ENCODE results near the gene PXMP2.

PXMP2 gene

DNA sequence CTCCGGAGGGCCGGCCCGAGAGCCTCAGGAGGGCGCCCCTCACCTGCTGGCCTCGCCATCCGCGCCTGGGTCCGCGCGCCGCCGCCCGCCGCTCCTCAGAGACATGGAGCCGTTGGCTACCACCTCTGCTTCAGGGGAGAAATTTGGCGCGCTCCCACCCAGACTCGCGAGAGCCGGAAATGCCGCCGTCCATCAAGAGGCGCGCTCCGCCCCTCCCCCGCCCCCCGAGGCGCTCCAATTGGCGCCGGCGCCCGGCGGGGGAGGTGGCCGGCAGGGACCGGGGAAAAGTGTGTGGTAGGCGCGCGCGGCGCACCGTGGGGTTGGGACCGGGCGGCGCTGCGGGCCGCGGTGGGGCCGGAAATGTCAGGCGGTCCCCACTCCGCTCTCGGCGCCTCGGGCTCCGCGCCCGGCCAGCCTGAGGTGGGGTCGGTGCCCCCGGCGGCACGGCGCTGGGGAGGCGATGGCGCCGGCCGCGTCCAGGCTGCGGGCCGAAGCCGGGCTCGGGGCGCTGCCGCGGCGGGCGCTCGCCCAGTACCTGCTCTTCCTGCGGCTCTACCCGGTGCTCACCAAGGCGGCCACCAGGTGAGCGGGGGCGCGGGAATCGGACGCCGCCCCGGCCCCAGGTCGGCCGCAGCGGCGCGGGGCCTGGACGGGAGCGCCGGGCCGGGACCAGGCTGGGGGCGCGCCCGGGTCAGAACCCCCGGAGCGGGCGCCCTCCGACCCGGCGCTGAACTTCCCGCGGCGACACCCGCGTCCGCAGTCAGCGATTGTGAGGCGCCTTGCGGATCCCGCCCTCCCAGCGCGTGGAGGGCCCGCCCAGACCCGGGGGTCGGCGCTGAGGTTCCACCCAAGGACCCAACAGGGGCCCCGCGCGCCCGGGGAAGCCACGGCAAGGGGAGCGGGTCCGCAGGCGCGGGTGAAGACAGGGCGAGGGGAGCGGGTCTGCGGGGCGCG, at the start of gene PXMP2, which contains the start of gene POLE:
Gene PXMP2, plus strand, starts transcription at position 377 of the 954 bp plus-strand sequence. Its CDS starts 84 bp downstream, at position 461.
Gene POLE, minus strand, starts transcription at position 132 of the 954 bp plus-strand sequence. Its CDS starts 27 bp downstream, at position 105.
- peak; percentile 86 to 88 for DNase-seq (ENCODE audit: low read depth in 2 of 2)

DNA sequence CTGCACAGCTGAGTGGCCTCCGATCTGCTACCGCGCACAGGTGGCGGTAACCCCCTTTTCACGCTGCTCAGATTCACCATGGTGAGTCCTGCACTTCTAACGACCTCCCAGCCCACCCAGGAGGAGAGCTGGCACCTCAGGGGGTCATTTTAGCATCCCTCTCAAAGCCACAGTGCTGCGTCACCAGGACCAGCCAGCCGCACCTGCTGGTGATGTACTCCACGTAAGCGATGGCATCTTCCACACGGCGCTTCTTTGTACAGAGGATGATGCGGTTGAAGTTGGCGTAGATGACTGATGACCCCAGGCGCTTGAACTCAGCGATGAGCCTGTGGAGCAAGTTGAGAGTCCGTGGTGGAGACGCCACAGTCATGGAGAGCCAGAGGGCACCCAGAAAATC, 49.6 kb upstream of the PXMP2 start:
- no peak for DNase-seq (ENCODE audit: low read depth in 2 of 2)

DNA sequence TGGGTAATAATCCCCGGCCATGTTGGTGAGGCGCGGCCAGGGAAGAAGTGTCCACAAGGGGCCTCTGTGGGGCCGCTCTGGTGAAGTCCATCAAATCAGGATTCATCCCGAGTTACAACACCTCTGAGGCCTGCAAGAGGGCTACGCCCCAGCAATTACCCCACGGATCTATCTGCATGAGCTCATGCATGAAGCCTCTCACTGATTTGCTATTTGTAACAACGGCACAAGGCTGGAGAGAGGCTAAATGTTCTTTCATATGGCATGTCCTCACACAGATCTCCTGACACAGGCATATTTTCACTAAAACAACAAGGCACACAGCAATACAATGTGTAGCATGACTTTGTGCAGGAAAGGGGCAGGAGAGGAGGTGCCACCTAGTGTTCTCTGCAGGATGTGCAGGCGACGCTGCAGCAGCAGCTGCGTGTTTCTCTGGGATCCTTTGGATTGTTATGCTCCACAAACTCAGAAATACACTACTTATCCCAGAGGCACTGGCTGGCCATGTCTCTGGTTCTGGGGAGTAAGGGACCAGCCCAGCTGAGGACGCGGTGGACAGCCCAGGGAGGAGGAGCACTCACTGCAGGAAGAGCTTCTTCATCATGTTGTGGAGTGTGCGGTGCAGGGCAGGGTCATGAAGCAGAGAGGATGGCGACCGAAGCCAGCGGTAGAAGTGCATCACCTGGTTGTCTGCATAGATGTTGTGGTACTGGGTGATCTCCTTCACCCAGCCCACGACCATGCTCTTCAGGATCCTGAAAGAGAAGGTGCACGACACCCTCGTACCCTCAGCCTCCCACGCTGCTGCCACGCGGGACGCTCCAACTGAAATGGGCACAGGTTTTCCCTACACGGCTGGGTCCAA, 48.6 kb upstream of the PXMP2 start:
- DNase-seq (ENCODE audit: low read depth in 2 of 2), result no peak

DNA sequence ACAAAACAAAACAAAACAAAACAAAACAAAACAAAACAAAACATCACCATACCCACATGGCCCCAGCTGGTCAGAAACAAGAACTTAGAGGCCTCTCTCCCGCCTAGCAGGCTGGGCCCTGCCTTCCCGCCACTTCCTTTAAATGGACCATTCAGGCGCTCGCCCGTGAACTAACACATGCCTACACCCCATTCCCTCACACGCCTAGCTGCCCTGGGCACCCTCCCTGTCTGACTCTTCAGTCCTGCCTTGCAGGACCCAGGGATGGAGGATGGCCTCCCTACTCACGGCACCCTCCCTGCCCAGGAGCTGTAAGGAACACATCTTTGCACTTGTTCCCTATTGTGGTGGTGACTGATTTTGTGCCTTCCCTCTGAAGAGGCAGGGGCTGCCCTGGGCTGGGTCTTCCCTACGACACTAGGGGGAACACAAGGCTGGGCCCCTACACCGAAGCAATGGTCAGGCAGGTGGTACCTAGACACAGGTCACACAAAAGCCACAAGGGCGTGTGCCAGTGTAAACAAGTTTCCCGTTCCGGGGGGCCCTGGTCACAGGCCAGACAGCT, 47.3 kb upstream of the PXMP2 start:
- DNase-seq (ENCODE audit: low read depth in 2 of 2), result no peak

DNA sequence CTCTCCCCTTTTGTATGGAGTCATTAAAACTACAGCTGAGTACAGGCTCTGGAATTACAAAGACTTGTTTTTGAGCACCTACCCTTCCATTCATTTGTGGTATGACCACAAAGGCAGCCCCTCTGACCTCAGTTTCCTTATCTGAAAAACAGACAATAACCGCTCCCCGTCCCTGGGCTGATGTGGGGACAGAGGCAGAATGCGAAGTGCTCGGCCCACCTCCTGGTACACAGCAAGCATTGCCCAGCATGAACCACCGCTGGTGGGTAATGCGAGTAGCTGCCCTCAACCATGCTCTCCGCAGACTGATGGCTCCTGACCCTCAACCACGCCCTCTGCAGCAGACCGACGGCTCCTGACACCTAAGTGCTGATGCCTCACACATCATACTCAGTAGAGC, 46.5 kb upstream of the PXMP2 start:
- no peak for DNase-seq (ENCODE audit: low read depth in 2 of 2)

DNA sequence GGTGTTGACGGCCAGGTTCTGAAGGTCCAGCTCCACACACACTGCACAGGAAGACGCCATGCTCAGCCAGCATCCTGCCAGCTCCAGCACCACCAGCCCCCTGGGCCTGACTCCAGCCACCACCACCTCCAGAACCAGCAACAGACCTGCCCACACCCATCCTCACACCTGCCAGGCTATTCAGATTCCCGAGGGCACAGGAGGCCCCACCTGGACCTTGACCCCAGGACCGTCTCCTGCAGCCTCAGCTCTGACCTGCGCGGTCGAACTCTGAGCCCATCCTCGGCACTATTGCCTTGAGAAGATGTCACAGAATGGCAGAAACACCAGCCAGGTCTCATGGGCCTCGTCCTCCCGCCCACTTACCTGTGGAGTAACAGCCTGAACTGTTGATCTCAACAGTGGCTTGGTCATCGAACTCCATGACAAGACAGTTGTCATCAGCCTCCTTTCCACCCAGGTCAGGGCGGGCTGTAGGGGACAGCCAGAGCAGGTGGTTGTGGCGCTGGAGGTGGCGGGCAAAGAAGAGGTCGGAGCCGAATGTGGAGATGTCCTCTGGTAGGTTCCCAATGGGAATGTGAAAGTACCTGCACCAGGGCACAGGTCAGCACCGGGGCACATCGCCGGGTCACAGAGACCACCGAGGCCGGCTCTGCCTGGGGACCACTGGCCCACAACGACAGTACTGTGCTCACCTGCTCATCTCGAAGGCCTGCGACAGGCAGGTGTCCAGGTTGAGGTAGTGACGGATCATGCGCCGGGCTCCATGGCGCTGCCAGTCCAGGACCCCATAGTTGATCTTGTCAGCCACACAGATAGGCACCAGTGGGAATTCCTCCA, 45.4 kb upstream of the PXMP2 start:
- no peak for DNase-seq (ENCODE audit: low read depth in 2 of 2)

DNA sequence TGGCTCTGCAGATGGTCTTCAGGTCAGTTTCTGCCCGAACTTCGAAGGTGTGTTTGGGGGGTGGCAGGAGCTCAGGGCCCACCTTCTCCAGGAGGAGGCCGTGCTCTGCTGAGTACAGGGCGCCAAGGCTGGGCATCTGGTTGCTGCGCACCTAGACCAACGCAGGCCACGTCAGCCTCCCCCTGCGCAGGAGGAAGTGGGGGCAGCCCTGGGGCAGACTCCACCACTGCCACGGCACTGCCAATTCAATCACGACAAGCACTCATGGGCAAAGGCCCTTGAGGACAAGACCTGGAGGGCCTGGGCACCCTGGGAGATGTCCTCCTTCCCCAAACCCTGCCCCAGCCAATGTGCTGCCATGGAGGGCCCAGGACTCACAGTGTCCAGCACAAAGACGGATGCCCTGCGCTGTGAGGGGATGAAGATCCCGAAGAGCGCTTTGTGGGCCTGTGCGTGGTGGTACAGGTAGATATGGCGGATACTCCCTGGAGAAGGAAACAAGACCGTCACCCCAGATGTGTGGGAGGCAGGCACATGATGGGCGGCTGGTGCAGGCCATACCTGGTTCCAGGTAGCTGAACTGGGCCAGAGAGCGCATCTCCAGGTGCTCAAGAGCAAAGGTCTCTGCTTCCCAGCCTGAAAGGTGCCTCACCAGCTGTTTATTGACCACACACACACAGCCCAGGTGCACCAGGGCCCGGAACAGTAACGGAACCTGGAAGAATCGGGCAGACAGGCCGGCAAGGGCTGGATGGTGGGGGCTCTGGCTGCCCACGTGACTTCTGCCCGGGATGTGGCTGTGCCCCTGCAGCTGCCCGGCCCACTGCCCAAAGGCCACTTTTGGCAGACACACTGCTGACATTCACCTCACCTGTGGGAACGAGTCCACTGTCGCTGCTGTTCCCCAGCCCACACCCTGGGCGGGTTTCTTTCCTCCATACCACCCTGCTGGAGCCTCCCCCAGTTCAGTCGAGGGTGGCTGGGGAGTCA, 44.2 kb upstream of the PXMP2 start:
- no peak for DNase-seq (ENCODE audit: low read depth in 2 of 2)

DNA sequence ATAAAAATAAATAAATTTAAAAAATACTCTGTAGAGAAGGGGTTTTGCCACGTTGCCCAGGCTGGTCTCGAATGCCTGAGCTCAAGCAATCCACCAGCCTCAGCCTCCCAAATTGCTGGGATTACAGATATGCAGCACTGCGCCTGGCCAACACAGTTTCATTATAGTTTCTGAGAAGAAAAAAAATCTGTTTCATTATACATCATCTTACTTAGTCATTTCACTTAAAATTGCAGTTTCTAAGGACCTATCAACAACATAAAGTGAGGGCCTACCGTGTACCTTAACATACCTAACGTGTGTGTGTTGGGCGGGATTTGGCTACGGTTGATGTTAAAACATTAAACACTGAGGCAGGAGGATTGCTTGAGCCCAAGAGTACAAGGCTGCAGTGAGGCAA, 40.5 kb upstream of the PXMP2 start:
- DNase-seq (ENCODE audit: low read depth in 2 of 2), result no peak

DNA sequence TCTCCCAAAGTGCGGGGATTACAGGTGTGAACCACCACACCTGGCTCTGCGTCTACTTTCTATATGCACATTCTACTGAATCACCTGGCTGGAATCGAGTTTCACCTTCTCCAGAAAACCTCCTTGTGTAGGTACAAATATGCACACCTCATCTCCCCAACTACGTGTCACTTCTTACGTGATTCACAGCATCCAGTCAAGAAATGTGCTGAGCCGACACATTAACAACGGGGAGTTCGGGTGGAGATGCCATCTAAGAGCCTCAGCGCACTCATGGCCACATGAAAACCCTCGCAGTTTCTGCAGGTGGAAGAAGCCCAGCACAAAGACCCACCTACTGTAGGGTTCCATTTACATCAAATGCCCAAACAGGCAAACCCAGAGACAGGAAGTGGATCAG, 39.5 kb upstream of the PXMP2 start:
- DNase-seq (ENCODE audit: low read depth in 2 of 2), result no peak

DNA sequence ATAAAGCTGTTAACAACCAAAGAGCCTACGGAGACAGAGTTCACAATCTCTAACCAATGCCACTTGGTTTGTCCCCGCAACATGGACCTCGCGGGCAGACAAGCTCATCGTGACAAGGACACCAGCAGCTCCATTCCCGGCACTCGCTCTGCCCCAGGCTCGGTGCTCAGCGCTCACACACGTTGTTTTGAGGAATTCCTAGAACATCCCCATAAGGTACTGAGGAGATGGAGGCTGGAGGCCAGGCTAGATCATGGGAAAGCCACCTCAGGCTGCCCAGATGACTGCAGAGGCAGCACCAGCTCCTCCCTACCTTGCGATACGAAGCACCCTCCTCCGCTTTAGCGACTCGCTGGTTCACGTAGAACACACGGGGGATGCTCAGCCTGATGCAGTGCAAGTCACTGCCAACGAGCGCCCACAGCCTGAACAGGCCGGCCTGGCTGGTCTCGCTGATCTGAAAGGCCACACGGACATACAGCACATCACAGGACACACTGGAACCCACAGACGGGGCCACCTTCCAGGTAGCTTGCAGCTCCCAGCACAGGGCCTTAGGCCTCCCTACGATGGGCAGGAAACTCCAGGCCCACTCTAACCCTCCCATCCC, 38.7 kb upstream of the PXMP2 start:
- DNase-seq (ENCODE audit: low read depth in 2 of 2), result no peak

DNA sequence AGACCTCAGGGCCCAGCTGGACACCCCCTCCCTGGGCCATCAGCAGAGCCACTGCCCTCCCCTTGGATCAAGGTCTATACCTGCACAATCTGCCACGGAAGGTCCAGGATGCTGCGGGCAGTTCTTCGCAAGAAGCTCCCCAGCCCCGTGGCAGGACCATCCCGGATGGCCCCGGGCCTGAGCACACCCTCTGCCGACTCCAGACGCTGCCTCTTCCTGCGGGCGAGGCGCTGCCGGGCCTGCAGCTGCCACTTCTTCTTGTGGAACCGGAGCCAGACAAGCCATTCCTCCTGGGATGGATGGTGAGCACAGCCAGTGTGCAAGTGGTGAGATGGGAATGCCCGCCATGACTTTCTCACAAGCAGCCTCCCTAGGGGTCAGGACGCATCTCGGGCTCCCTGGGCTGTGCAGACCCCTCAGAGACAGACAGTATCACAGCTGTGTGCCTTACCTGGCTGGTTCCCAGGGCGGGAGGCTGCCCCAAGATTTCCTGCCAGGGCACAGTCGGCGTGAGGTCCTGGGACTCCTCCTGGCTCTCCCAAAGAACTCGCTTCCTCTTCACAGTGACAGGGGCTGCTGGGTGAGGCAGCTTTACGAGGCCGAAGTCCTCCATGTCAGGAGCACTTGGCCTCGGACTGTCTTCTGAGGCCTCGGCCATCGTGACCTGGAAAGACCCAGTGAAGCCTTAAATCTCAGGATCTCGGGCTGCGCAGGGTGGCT, 38.0 kb upstream of the PXMP2 start:
- no peak for DNase-seq (ENCODE audit: low read depth in 2 of 2)

DNA sequence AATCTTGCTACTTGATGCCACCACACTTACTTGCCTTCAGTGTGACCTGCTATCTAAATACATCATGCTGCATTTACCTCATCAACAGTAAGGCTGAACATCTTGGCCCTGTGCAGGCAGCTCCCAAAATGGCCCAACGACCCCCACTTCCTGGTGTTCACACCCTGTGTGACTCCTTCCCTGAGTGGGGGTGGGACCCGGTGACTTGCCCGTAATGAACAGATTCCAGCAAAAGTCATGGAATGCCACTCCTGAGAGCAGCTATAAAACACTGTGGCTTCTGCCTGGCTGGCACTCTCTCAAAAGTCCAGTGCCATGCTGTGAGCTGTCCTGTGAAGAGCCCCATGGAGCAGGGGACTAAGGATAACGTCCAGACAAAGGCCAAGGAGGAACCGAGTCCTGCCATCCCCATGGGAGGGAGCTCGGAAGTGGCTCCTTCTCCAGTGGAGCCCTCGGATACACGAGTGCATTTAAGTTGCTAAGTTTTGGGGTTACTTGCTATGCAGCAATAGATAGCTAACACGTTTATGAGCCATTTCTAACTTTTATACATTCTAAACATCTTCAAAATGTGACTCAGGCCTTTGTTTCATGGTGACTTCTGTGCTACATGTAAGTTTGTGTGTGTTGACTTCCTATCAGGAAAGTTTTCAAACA, 35.8 kb upstream of the PXMP2 start:
- DNase-seq (ENCODE audit: low read depth in 2 of 2), result no peak

DNA sequence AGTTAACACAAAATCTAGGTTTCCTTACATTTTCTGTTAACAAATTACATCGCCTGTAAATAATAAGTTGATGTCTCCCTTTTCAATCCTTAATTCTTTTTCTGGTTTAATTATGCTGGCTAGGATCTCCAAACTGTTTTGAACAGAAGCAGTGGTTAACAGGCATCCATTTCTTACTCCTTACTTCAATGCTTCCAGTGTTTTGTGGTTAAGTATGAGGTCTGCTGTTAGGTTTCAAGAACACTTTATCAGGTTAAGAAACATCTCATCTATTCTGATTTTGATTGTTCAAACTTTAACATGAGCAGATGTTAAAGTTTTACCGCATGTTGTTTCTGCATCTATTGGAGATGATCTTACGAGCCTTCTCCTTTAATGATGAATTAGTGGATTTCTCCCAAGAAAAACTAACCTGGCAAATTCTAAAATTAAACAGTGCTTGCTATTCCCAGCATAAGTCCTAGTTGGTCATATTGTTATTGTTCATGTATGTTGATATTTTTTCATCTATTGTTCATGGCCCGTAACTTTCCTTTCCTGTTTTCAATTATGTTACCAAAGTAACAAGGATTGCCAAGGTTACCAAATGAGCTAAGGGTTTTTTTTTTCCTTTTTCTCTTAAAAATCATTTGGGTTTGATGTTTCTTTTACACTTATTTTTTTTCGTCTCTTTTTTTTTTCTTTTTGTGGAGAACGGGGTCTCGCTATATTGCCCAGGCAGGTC, 33.7 kb upstream of the PXMP2 start:
- no peak for DNase-seq (ENCODE audit: low read depth in 2 of 2)

DNA sequence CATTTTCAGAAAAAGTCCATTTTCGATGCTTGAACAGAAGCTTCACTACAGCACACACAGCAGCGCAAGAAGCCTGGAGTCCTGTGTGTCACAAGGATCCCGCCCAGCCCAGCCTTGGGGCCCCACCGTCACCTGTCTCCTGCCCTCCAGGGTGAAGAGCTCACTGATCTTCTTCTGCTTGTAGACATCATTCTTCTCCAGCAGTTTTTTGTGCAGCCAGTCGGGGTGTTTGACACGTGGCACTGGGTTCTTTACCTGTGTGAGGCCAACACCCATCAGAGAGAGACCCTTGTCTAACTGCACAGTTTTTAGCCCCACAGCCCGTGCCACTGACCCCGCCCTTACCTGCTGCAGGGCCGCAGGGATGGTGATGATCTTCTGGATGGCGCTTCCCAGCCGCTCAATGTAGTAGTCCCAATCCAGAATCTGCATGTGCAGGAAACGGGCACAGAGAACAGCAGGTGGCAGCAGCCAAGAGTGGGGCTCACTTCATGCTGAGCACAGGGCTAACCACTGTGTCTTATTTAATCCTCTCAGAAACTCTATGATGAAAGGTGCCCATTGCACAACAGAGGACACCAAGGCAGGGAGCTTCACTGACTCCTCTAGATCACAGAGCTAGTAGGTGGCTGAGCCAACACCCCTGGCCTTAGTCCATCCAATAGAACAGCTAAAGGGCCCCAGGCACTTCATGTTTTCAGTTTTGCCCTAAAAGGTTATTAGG, 30.2 kb upstream of the PXMP2 start:
- DNase-seq (ENCODE audit: low read depth in 2 of 2), result no peak

DNA sequence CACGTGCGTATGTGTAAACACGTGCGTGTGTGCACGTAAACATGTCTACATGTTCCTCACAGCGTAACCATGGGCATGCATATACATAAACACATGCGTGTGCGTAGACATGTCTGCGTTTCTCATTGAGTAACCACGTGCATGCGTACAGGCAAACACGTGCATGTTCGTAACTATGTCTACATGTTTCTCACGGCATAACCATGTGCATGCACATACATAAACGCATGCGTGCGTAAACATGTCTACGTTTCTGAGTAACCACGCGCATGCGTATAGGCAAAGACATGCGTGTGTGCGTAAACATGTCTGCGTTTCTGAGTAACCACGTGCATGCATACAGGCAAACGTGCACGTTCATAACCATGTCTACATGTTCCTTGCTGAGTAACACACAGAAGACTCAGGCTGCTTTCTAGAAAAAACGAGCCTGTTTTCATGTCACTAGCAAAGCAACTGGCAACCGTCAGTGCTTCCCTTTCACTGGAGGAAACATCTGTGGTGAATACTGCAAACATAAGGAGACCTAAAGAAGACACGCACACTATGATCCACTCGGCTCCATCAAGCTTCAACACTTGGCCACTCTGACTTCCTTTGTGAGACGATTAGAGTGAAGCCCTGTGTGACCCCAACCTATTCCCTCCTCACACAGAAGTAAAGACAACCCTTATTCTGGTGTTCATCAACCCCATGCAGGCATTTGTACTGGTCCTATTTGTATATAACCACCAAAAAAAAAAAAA, 29.1 kb upstream of the PXMP2 start:
- DNase-seq (ENCODE audit: low read depth in 2 of 2), result no peak

DNA sequence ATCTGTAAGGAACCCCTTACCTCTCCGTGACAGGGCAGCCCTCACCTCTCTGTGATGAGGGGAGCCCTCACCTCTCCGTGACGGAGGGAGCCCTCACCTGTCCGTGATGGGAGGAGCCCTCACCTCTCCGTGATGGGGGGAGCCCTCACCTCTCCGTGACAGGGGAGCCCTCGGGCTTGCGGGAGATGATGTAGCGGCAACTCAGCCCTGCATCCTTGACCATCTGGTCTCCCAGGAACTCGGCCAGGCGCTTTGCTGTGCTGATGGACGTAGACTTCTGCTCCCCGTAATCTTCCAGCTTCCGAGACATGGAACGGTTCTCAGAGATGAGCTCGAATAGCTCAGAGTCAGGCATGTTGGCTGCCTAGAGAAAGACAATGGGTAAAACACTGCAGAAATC, 28.2 kb upstream of the PXMP2 start:
- DNase-seq (ENCODE audit: low read depth in 2 of 2), result no peak

All from stimulated activated CD8-positive, alpha-beta memory T cell treated with anti-CD3 and anti-CD28 coated beads, Interleukin-7, amount 100 ng/mL, for 1 hour (primary cell).